ENCODE data around the gene HAUS5. TPM values are rescaled to one million over a fixed set of nuclear protein-coding genes. Genes with fewer than 3 reads are reported as not detected.

Gene HAUS5
- total and polyA plus RNA-seq, 2 of the 8 experiments (the other 6 are each of a cell fraction or from before 2014, with no cell fraction given): 13.8 to 25.7 TPM

- no peak overlapping the region for H3K4me3 ChIP-seq (ENCODE audit: extremely low read depth in 1 of 4, insufficient read depth in 2 of 4, low read depth in 3 of 4, low read length in 4 of 4)
- H3K23ac ChIP-seq (ENCODE audit: insufficient read length): no peak overlapping the region
- no peak overlapping the region for H4K91ac ChIP-seq (replicated peaks; ENCODE audit: insufficient read length, low read length)
- H2BK5ac ChIP-seq (ENCODE audit: low read depth, low read length): no peak overlapping the region
- TF ChIP-seq, protein P1, sequence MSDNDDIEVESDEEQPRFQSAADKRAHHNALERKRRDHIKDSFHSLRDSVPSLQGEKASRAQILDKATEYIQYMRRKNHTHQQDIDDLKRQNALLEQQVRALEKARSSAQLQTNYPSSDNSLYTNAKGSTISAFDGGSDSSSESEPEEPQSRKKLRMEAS (IDR thresholded peaks at IDR 0.05): no peak
- TF ChIP-seq JUND (IDR thresholded peaks at IDR 0.05; ENCODE audit: low read length) (no peak), RFX5 (IDR thresholded peaks at IDR 0.05; ENCODE audit: borderline replicate concordance, low read depth, low read length) (no peak), HDAC2 (IDR thresholded peaks at IDR 0.05; ENCODE audit: borderline replicate concordance in 1 of 2, low read depth in 2 of 2, low read length in 2 of 2) (no peak), BACH1 (IDR thresholded peaks at IDR 0.05; ENCODE audit: low read length) (no peak), CREB1 (IDR thresholded peaks at IDR 0.05) (no peak), SAP30 (IDR thresholded peaks at IDR 0.05; ENCODE audit: insufficient read depth, insufficient replicate concordance, low read length) (no peak), CEBPB (IDR thresholded peaks at IDR 0.05; ENCODE audit: low read depth, low read length) (no peak), CHD1 (IDR thresholded peaks at IDR 0.05; ENCODE audit: low read depth, low read length) (no peak), TAF7 (optimal IDR thresholded peaks at IDR 0.05; ENCODE audit: borderline replicate concordance, low read depth, low read length) (no peak)
- no peak overlapping the region for H3K56ac ChIP-seq (replicated peaks; ENCODE audit: insufficient read length, low read depth, low read length)
- H3K4me1 ChIP-seq (replicated peaks in 1 of 4; ENCODE audit: control insufficient read depth in 3 of 4, insufficient read depth in 4 of 4, low read length in 3 of 4): peaks cover 0 to 3% (median 0%) of the 10 kb centered on the region in 4 experiments; a peak in 2 of 7 replicates
- H3K4me2 ChIP-seq (ENCODE audit: insufficient read depth in 1 of 2, low read depth in 2 of 2, low read length in 2 of 2): no peak overlapping the region
- no peaks in the 10 kb centered on the region for H3K79me2 ChIP-seq (ENCODE audit: control insufficient read depth in 1 of 2, insufficient read depth in 2 of 2, low read length in 2 of 2)
- WGBS, 2 experiments (ENCODE audit: extremely low coverage in 1 of 2, insufficient coverage in 1 of 2, insufficient read length in 1 of 2, insufficient replicate concordance in 2 of 2, low coverage in 1 of 2, low lambda C conversion rate in 2 of 2, missing lambda C conversion rate in 1 of 2): 92% methylated on average over 24 of the region's 24 CpGs; no CpG with 5 or more reads in 1 of the 2 experiments
- H4K5ac ChIP-seq (ENCODE audit: insufficient read length, low read depth, low read length): no peak overlapping the region
- H3K9ac ChIP-seq (replicated peaks in 1 of 4; ENCODE audit: extremely low read depth in 1 of 4, low read depth in 3 of 4, low read length in 3 of 4): no peak overlapping the region
- no peak overlapping the region for H2BK20ac ChIP-seq (ENCODE audit: low read length)
- H3K18ac ChIP-seq (ENCODE audit: extremely low read depth, low read length): no peak overlapping the region
- no peak overlapping the region for H4K8ac ChIP-seq (ENCODE audit: extremely low read depth, insufficient read depth, low read length)
- no peak overlapping the region for H2BK120ac ChIP-seq (replicated peaks; ENCODE audit: low read depth, low read length)
- H2AFZ ChIP-seq (ENCODE audit: low read length): no peak overlapping the region
- no peak overlapping the region for H3K27ac ChIP-seq (ENCODE audit: low read depth, low read length)
- no peak overlapping the region for H2BK15ac ChIP-seq (ENCODE audit: low read length)
- ChIA-PET CTCF (ENCODE audit: partially characterized antibody) (no interaction called here), POLR2A (ENCODE audit: partially characterized antibody) (interaction anchor here (0.8 to 1.5 kb wide), 2 partner anchors 17 to 41 kb away, joined by 3 read pairs; partner anchors contain the start of gene COX6B1)
- DNase-seq (ENCODE audit: low read depth in 1 of 2, low spot score in 2 of 2): no peak
- H3K36me3 ChIP-seq (ENCODE audit: control insufficient read depth in 2 of 4, insufficient read depth in 4 of 4, low read length in 3 of 4): no peaks in the 10 kb centered on the region
- no peaks in the 10 kb centered on the region for H3K23me2 ChIP-seq (ENCODE audit: low read depth, low read length)
- H2BK12ac ChIP-seq (ENCODE audit: low read depth, low read length): no peak overlapping the region
- H2AK5ac ChIP-seq (ENCODE audit: low read depth, low read length): no peak overlapping the region
- H3K14ac ChIP-seq (ENCODE audit: insufficient read length): no peak overlapping the region
- no peaks in the 10 kb centered on the region; a peak in 1 of 7 replicates for H3K27me3 ChIP-seq (replicated peaks in 1 of 4; ENCODE audit: control insufficient read depth in 3 of 4, extremely low read depth in 1 of 4, insufficient read depth in 3 of 4, low read length in 3 of 4)
- H4K20me1 ChIP-seq (replicated peaks in 1 of 2; ENCODE audit: control insufficient read depth in 1 of 2, insufficient read depth in 2 of 2, low read length in 2 of 2): no peaks in the 10 kb centered on the region
- H3K9me3 ChIP-seq (ENCODE audit: insufficient read depth in 2 of 2, low read depth in 1 of 2, low read length in 1 of 2): no peaks in the 10 kb centered on the region
- H3K4ac ChIP-seq (replicated peaks; ENCODE audit: insufficient read length, low read depth, low read length): no peak overlapping the region
- H3K79me1 ChIP-seq (ENCODE audit: low read depth, low read length): no peaks in the 10 kb centered on the region; the same call in 1 of the 2 replicates
- FAIRE-seq: no peak
Observed at GRCh38 chr19:35665157-35665556, 52.6 kb downstream of the HAUS5 start.
